Colonic mucosa (tissue), 4 donors: ENCODE data around the gene PTCD1. TPM values are rescaled to one million over a fixed set of nuclear protein-coding genes. Genes with fewer than 3 reads are reported as not detected.
"Not testable (repeated sequence)": the region's sequence is repeated elsewhere in the genome, so short reads cannot be mapped to it uniquely, and the experiment has no call there.

Experiments
- DNase-seq: peaks from one replicate; pipeline ENCODE4 v3.0.0-alpha.2; 2020
- H3K27ac ChIP-seq: fragments of 200-600 bp; one replicate; pipeline ENCODE4 v1.8.0; 2021
- H3K27me3 ChIP-seq: fragments of 200-600 bp; one replicate; pipeline ENCODE4 v1.8.0; 2021
- H3K36me3 ChIP-seq: fragments of 200-600 bp; one replicate; pipeline ENCODE4 v1.8.0; 2021
- H3K4me1 ChIP-seq: fragments of 200-600 bp; one replicate; pipeline ENCODE4 v1.8.0; 2021; ENCODE audit warnings: mild to moderate bottlenecking
- H3K4me3 ChIP-seq: fragments of 200-600 bp; one replicate; pipeline ENCODE4 v1.8.0; 2021
- H3K9ac ChIP-seq, 2 donors: one replicate each; pipeline ENCODE4 v1.7.0; 2013; ENCODE audit warnings: control low read depth in 2 of 2, low read depth in 2 of 2, low read length in 2 of 2
- H3K9me3 ChIP-seq: fragments of 200-600 bp; one replicate; pipeline ENCODE4 v1.8.0; 2021
- CTCF ChIP-seq: fragments of 200-600 bp; IDR thresholded peaks from one replicate; pipeline ENCODE4 v1.8.0; 2022; ENCODE audit warnings: antibody characterized with exemption, mild to moderate bottlenecking
- intact Hi-C: fragments of 100-400 bp; cut with DNase I; formaldehyde crosslinking; loops from one replicate; pipeline ENCODE4 v1.14.1; 2022
- total RNA-seq, 2 donors: library from RNA; stranded (reverse); fragmentation: NEBNext Ultra II Directional in 1 of 2; extraction: Animal tissue kit (Norgen Biotek cat#: 25700) in 1 of 2; gene quantifications; one replicate each; pipeline ENCODE4 v1.2.1, GENCODE V29; 2021
- donor health status: healthy.
- donor health status: DM: no; HTN: no; CAD: no.
- donor health status: DM: no; HTN: no; CAD: no.

PTCD1 gene
- total RNA-seq, 2 donors from 2014 or later, result 4.5 to 7.6 TPM

DNA sequence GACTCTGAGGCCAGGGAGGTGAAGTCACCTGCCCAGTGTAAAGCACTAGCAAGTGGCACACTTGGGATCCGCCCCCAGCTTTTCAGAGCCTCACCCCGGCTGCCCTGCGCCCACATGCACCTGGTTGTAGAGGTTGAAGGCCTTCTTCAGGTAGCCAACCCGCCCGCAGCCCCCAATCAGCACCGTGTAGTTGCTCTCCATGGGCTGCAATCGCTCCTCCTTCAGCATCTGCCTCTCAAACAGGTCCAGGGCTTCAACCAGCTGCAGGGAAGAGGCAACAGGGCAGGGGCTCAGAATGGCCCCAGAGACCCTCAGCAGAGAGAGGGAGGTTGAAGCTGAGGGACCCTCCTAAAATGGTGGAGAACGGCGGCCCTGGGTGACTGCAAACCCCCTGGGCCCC, 5.4 kb downstream of the PTCD1 start:
- no peaks in the 10 kb centered on the region for H3K36me3 ChIP-seq
- H3K27ac ChIP-seq, result no peak overlapping the region
- intact Hi-C loops, result no loop called here
- H3K4me3 ChIP-seq, result no peak overlapping the region
- no peaks in the 10 kb centered on the region for H3K4me1 ChIP-seq
- no peak for DNase-seq
- H3K9me3 ChIP-seq, result no peaks in the 10 kb centered on the region
- no peak for TF ChIP-seq CTCF
- no peak overlapping the region for H3K9ac ChIP-seq
- H3K27me3 ChIP-seq, result no peaks in the 10 kb centered on the region

- H3K9ac ChIP-seq, H3K4me1 ChIP-seq, H3K27ac ChIP-seq, H3K36me3 ChIP-seq, intact Hi-C loops, H3K27me3 ChIP-seq, H3K4me3 ChIP-seq, H3K9me3 ChIP-seq, DNase-seq: not testable (repeated sequence)
Observed at GRCh38 chr7:99431756-99432540, 6.7 kb downstream of the PTCD1 start.

DNA sequence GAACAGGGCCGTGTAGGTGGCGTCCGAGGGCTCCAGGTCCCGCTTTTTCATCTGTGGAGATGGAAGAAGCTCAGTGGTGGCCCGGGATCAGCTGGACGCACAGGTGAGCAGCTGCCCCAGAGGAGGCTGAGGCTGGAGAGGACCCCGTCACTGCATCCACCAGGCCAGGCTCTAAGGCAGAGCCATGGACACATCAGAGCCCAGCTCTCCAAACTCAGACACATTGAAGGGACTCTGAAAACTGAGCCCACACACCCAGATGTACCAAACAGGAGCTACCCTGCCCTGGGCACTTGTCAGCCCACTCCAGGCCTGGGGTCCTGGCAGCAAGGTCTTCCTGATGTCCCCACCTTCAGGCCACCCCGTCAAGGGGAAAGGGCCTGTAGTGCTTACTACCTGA, 8.8 kb downstream of the PTCD1 start:
- Histone ChIP-seq H3K9me3 (no peaks in the 10 kb centered on the region), H3K36me3 (no peaks in the 10 kb centered on the region), H3K27me3 (no peaks in the 10 kb centered on the region), H3K4me1 (no peaks in the 10 kb centered on the region), H3K27ac (no peak overlapping the region), H3K4me3 (no peak overlapping the region), H3K9ac (no peak overlapping the region)
- TF ChIP-seq CTCF, result no peak
- no peak for DNase-seq
- intact Hi-C loops, result no loop called here

GRCh38 chr7:99428972-99429566, 9.5 kb downstream of the PTCD1 start:
- Histone ChIP-seq H3K36me3 (no peaks in the 10 kb centered on the region), H3K4me1 (no peaks in the 10 kb centered on the region), H3K4me3 (no peak overlapping the region), H3K27ac (no peak overlapping the region), H3K27me3 (no peaks in the 10 kb centered on the region), H3K9me3 (no peaks in the 10 kb centered on the region), H3K9ac (no peak overlapping the region)
- intact Hi-C loops, result no loop called here
- no peak for TF ChIP-seq CTCF
- DNase-seq, result no peak

- no peak for TF ChIP-seq CTCF
- Histone ChIP-seq H3K36me3 (no peaks in the 10 kb centered on the region), H3K27ac (no peak overlapping the region), H3K27me3 (no peaks in the 10 kb centered on the region), H3K4me1 (no peaks in the 10 kb centered on the region), H3K9ac (no peak overlapping the region), H3K9me3 (no peaks in the 10 kb centered on the region), H3K4me3 (no peak overlapping the region)
- no peak for DNase-seq
- intact Hi-C loops, result no loop called here
Observed at GRCh38 chr7:99424932-99425730, 13.5 kb downstream of the PTCD1 start.
